ENCODE measurements around the gene TGFA. TPM values are rescaled to one million over a fixed set of nuclear protein-coding genes. Genes with fewer than 3 reads are reported as not detected.

The TGFA gene
- total RNA-seq, 2 experiments from 2014 or later: 0.47 to 0.88 TPM

DNA sequence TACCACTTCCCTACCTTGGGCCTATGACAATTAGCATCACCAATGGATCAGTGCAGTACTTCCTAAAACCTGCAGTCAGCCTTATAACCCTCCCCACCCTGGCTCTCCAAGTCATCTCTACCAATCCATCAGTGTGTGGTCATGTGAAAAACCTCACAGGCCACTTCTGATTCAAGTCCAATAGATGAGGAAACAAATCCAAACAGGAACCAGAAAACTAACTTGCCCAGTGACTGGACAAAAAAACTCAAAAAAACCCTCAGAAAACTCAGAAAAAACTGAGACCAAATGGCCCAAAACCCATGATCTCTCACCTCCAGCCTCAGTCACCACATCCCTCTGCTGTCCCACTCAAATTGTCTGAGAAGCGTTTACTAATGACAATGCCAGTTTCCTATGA is 43.3 kb downstream of the TGFA start:
- Histone ChIP-seq H3K36me3 (ENCODE audit: insufficient read depth, low read length) (no peaks in the 10 kb centered on the region), H3K27ac (ENCODE audit: low read depth in 1 of 2, low read length in 2 of 2) (no peak overlapping the region), H3K4me3 (ENCODE audit: low read length) (no peak overlapping the region), H3K4me1 (ENCODE audit: insufficient read depth, low read length) (no peaks in the 10 kb centered on the region), H3K9me3 (ENCODE audit: control insufficient read depth in 1 of 2, insufficient read depth in 1 of 2, low read length in 2 of 2) (no peaks in the 10 kb centered on the region), H3K27me3 (ENCODE audit: control insufficient read depth in 1 of 2, insufficient read depth in 2 of 2, low read length in 2 of 2) (no peaks in the 10 kb centered on the region)
- intact Hi-C loops (cut with DNase I, micrococcal nuclease): no loop called here
- no peaks in the 10 kb centered on the region for H3K9me3 Mint-ChIP-seq
- no peak overlapping the region for H3K27ac Mint-ChIP-seq
- no peak overlapping the region for H3K4me3 Mint-ChIP-seq
- peaks cover 4% of the 10 kb centered on the region for H3K4me1 Mint-ChIP-seq (ENCODE audit: low read depth)
- POLR2A ChIA-PET: no interaction called here
- no peaks in the 10 kb centered on the region for H3K36me3 Mint-ChIP-seq (ENCODE audit: low read depth)
- DNase-seq (peak in 2 of 14 experiments; percentile 41 to 60), ATAC-seq (ENCODE audit: poor library complexity) (no peak)
- no peaks in the 10 kb centered on the region for H3K27me3 Mint-ChIP-seq
- CTCF ChIA-PET: no interaction called here
- TF ChIP-seq, protein P1, sequence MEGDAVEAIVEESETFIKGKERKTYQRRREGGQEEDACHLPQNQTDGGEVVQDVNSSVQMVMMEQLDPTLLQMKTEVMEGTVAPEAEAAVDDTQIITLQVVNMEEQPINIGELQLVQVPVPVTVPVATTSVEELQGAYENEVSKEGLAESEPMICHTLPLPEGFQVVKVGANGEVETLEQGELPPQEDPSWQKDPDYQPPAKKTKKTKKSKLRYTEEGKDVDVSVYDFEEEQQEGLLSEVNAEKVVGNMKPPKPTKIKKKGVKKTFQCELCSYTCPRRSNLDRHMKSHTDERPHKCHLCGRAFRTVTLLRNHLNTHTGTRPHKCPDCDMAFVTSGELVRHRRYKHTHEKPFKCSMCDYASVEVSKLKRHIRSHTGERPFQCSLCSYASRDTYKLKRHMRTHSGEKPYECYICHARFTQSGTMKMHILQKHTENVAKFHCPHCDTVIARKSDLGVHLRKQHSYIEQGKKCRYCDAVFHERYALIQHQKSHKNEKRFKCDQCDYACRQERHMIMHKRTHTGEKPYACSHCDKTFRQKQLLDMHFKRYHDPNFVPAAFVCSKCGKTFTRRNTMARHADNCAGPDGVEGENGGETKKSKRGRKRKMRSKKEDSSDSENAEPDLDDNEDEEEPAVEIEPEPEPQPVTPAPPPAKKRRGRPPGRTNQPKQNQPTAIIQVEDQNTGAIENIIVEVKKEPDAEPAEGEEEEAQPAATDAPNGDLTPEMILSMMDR (IDR thresholded peaks at IDR 0.05): no peak

DNA sequence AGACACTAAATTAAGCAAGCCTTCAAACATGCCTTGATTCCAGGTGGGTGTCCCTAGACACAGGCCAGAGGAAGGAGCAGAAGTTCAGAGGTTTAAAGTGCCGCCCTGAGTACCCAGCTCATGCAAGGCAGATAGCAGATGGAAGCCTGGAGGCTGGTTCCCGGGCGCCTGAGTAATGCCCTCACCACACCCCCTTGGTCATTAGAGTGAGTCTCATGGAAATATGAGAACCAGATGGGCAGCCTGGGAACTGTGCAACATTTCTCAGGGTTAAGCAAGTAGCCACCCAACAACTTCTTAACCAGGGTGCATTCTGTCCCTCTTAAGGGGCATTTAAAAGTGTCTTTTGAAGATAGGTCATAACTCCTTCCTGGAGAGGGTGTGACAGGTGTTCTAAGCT is 44.1 kb downstream of the TGFA start:
- no peaks in the 10 kb centered on the region for H3K36me3 Mint-ChIP-seq (ENCODE audit: low read depth)
- Histone ChIP-seq H3K36me3 (ENCODE audit: insufficient read depth, low read length) (no peaks in the 10 kb centered on the region), H3K27ac (ENCODE audit: low read depth in 1 of 2, low read length in 2 of 2) (no peak overlapping the region), H3K9me3 (ENCODE audit: control insufficient read depth in 1 of 2, insufficient read depth in 1 of 2, low read length in 2 of 2) (no peaks in the 10 kb centered on the region), H3K4me1 (ENCODE audit: insufficient read depth, low read length) (no peaks in the 10 kb centered on the region), H3K27me3 (ENCODE audit: control insufficient read depth in 1 of 2, insufficient read depth in 2 of 2, low read length in 2 of 2) (no peaks in the 10 kb centered on the region), H3K4me3 (ENCODE audit: low read length) (no peak overlapping the region)
- TF ChIP-seq, protein P1 (IDR thresholded peaks at IDR 0.05): no peak
- no peak overlapping the region for H3K4me3 Mint-ChIP-seq
- H3K27ac Mint-ChIP-seq: no peak overlapping the region
- DNase-seq (no peak), ATAC-seq (ENCODE audit: poor library complexity) (no peak)
- peaks cover 4% of the 10 kb centered on the region for H3K4me1 Mint-ChIP-seq (ENCODE audit: low read depth)
- ChIA-PET POLR2A (no interaction called here), CTCF (no interaction called here)
- H3K9me3 Mint-ChIP-seq: no peaks in the 10 kb centered on the region
- H3K27me3 Mint-ChIP-seq: no peaks in the 10 kb centered on the region
- intact Hi-C loops (cut with DNase I, micrococcal nuclease): no loop called here

DNA sequence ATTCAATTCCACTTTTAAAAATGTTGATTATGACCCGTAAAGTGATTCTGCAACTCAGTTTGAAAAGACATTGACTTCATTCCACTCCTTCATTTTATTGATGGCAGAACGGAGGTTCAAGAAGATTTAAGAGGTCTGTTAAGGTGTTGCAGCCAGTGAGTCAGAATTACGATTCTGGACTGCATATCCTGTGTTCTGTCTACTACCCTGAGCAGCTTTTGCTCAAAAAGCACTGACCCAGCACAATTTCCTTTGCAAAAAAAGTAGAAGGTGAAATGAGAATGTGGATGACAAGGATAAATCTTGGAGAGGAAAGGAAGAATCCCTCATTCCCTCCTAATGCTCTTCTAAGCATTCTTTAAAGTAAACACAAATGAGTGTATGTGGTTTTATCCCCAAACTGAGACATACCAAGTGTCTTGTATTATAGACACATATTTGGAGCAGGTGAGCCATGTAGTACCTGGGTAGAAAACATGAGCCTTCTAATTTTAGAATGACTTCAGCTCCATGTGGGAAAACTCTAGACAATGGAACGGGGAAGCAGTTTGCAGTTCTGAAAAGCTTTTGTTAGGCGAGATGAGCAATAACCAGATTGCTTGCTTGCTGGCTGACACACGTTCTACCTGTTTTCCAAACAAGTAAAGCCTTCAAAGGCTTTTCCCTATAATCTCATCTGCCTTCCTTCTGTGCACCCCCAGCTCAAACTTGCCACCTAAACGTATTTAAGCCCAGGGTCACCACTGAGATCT is 44.7 kb downstream of the TGFA start:
- ATAC-seq (ENCODE audit: poor library complexity) (no peak), DNase-seq (no peak)
- TF ChIP-seq, protein P1 (IDR thresholded peaks at IDR 0.05): no peak
- Mint-ChIP-seq H3K4me1 (ENCODE audit: low read depth) (peaks cover 4% of the 10 kb centered on the region), H3K4me3 (no peak overlapping the region), H3K27ac (no peak overlapping the region), H3K9me3 (no peaks in the 10 kb centered on the region), H3K36me3 (ENCODE audit: low read depth) (no peaks in the 10 kb centered on the region), H3K27me3 (no peaks in the 10 kb centered on the region)
- ChIA-PET CTCF (no interaction called here), POLR2A (interaction anchor here (0.6 kb wide), 1 partner anchor 28 kb away, joined by 4 read pairs; no protein-coding TSS in a partner anchor)
- Histone ChIP-seq H3K4me1 (ENCODE audit: insufficient read depth, low read length) (no peaks in the 10 kb centered on the region), H3K4me3 (ENCODE audit: low read length) (no peak overlapping the region), H3K36me3 (ENCODE audit: insufficient read depth, low read length) (no peaks in the 10 kb centered on the region), H3K9me3 (ENCODE audit: control insufficient read depth in 1 of 2, insufficient read depth in 1 of 2, low read length in 2 of 2) (no peaks in the 10 kb centered on the region), H3K27ac (ENCODE audit: low read depth in 1 of 2, low read length in 2 of 2) (no peak overlapping the region), H3K27me3 (ENCODE audit: control insufficient read depth in 1 of 2, insufficient read depth in 2 of 2, low read length in 2 of 2) (no peaks in the 10 kb centered on the region)
- intact Hi-C loops (cut with DNase I, micrococcal nuclease): no loop called here
